GM23338 (cell line): ENCODE measurements around the gene FBXL2. TPM values are rescaled to one million over a fixed set of nuclear protein-coding genes. Genes with fewer than 3 reads are reported as not detected.

Experiments used
- ATAC-seq: fragments of 200-7000 bp; cut with Tn5 transposase; 3 replicates; pipeline ENCODE4 v1.9.1; 2020
- DNase-seq: peaks from one replicate; pipeline ENCODE4 v3.0.0-alpha.2; 2015; ENCODE audit warnings: low spot score
- H2AFZ ChIP-seq: fragments of 200-600 bp; sonication (generic); 2 replicates; pipeline ENCODE4 v1.8.0; 2016; ENCODE audit warnings: antibody characterized with exemption, mild to moderate bottlenecking, moderate library complexity
- H3F3A ChIP-seq: fragments of 200-600 bp; sonication (generic); replicated peaks from 2 replicates; pipeline ENCODE4 v1.8.0; 2017; ENCODE audit warnings: antibody characterized with exemption, mixed run types, low read depth
- H3K27ac ChIP-seq: fragments of 200-600 bp; sonication (generic); 2 replicates; pipeline ENCODE4 v1.6.1; 2016; ENCODE audit warnings: low read depth
- H3K27me3 ChIP-seq: fragments of 200-600 bp; sonication (generic); 2 replicates; pipeline ENCODE4 v1.8.0; 2016; ENCODE audit warnings: mild to moderate bottlenecking, mixed run types, moderate library complexity; ENCODE audit not compliant: insufficient read depth
- H3K36me3 ChIP-seq: fragments of 200-600 bp; sonication (generic); 2 replicates; pipeline ENCODE4 v1.8.0; 2016; ENCODE audit warnings: mild to moderate bottlenecking; ENCODE audit not compliant: insufficient read depth
- H3K4me1 ChIP-seq: fragments of 200-600 bp; sonication (generic); 2 replicates; pipeline ENCODE4 v1.8.0; 2016; ENCODE audit warnings: mild to moderate bottlenecking, moderate library complexity; ENCODE audit not compliant: insufficient read depth
- H3K4me2 ChIP-seq: fragments of 200-600 bp; sonication (generic); 2 replicates; pipeline ENCODE4 v1.7.1; 2017; ENCODE audit warnings: mixed run types
- H3K4me3 ChIP-seq: fragments of 200-600 bp; sonication (generic); 2 replicates; pipeline ENCODE4 v1.6.1; 2016; ENCODE audit warnings: mixed run types
- H3K79me2 ChIP-seq: fragments of 200-600 bp; sonication (generic); replicated peaks from 2 replicates; pipeline ENCODE4 v1.8.0; 2017; ENCODE audit warnings: mild to moderate bottlenecking; ENCODE audit not compliant: insufficient read depth
- H3K9me2 ChIP-seq: fragments of 200-600 bp; sonication (generic); 2 replicates; pipeline ENCODE4 v1.8.0; 2017; ENCODE audit not compliant: insufficient read depth
- H4K20me1 ChIP-seq: fragments of 200-600 bp; sonication (generic); replicated peaks from 2 replicates; pipeline ENCODE4 v1.8.0; 2017; ENCODE audit warnings: mild to moderate bottlenecking; ENCODE audit not compliant: insufficient read depth
- H3K27ac Mint-ChIP-seq: 2 replicates; pipeline ENCODE4 v1.8.0; 2020; ENCODE audit warnings: inconsistent platforms, mild to moderate bottlenecking, moderate library complexity, mixed read lengths
- H3K27me3 Mint-ChIP-seq: 3 replicates; pipeline ENCODE4 v1.8.0; 2022; ENCODE audit warnings: low read depth, mild to moderate bottlenecking, moderate library complexity, mixed read lengths, inconsistent platforms; ENCODE audit not compliant: insufficient read depth, poor library complexity
- H3K36me3 Mint-ChIP-seq: 3 replicates; pipeline ENCODE4 v1.8.0; 2021; ENCODE audit warnings: low read depth, mild to moderate bottlenecking, inconsistent platforms, moderate library complexity, mixed read lengths
- H3K4me1 Mint-ChIP-seq: 3 replicates; pipeline ENCODE4 v1.8.0; 2020; ENCODE audit warnings: mild to moderate bottlenecking, inconsistent platforms, mixed read lengths
- H3K4me3 Mint-ChIP-seq: 3 replicates; pipeline ENCODE4 v1.8.0; 2021; ENCODE audit warnings: moderate library complexity, mild to moderate bottlenecking, inconsistent platforms, mixed read lengths
- H3K9me3 Mint-ChIP-seq: 3 replicates; pipeline ENCODE4 v1.8.0; 2020; ENCODE audit warnings: moderate library complexity, mild to moderate bottlenecking, inconsistent platforms, mixed read lengths
- EZH2phosphoT487 ChIP-seq: fragments of 200-600 bp; sonication (generic); IDR thresholded peaks from one replicate; pipeline ENCODE4 v1.8.1; 2018; ENCODE audit warnings: antibody characterized with exemption; ENCODE audit not compliant: unreplicated experiment
- JUNB ChIP-seq: IDR thresholded peaks from one replicate; pipeline ENCODE4 v1.6.1; 2016; ENCODE audit warnings: antibody characterized with exemption; ENCODE audit not compliant: unreplicated experiment
- NANOG ChIP-seq: IDR thresholded peaks from 2 replicates; pipeline ENCODE4 v1.6.1; 2016; ENCODE audit warnings: antibody characterized with exemption, borderline replicate concordance
- POLR2AphosphoS5 ChIP-seq: IDR thresholded peaks from 2 replicates; pipeline ENCODE4 v1.6.1; 2016; ENCODE audit warnings: antibody characterized with exemption, low read depth
- ZNF114 ChIP-seq: fragments of 250-450 bp; sonication (Bioruptor Pico); IDR thresholded peaks from 2 replicates; pipeline ENCODE4 v1.5.0; 2020; ENCODE audit warnings: mild to moderate bottlenecking, moderate library complexity
- ZNF462 ChIP-seq: fragments of 250-450 bp; sonication (Bioruptor Pico); IDR thresholded peaks from 2 replicates; pipeline ENCODE4 v1.5.0; 2020; ENCODE audit warnings: mild to moderate bottlenecking, moderate library complexity
- polyA plus RNA-seq: library from polyadenylated mRNA; unstranded; fragments of >200 nt; fragmentation: Nextera tagmentation; extraction: Ambion mirVana; gene quantifications from 2 replicates; pipeline ENCODE4 v1.2.1, GENCODE V29; 2016
- total RNA-seq: library from RNA; depleted of rRNA; stranded (reverse); fragments of >200 nt; shearing (Covaris generic); gene quantifications from 2 replicates; pipeline ENCODE4 v1.2.3, GENCODE V29; 2014

The FBXL2 gene
- total and polyA plus RNA-seq, 2 experiments from 2014 or later = 2.8 to 5.7 TPM

DNA sequence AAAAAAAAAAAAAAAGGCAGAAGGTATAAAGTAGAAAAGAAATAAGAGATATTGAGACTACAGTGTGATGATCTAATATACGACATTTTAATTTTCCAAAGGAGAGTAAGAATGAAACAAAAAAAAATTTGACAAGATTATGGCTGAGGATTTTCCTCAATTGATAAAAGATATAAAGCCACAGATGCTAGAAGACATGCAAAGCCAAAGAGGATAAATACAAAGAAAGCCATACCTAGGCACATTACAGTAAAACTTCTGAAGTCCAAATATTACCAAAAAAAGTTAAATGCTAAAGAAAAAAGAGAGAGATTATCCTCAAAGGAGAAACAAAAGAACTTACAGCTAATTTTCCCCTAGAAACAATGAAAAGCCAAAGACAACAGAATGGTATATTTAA lies 38.3 kb upstream of the FBXL2 start:
- H3K9me3 Mint-ChIP-seq = no peaks in the 10 kb centered on the region
- H3K27me3 ChIP-seq = no peaks in the 10 kb centered on the region
- H3K27me3 Mint-ChIP-seq = no peaks in the 10 kb centered on the region
- H3K36me3 ChIP-seq = no peaks in the 10 kb centered on the region
- no peaks in the 10 kb centered on the region; the same call in 1 of the 2 replicates for H3K9me2 ChIP-seq
- H3K4me1 Mint-ChIP-seq = no peaks in the 10 kb centered on the region
- no peaks in the 10 kb centered on the region for H3F3A ChIP-seq
- no peaks in the 10 kb centered on the region for H3K4me1 ChIP-seq
- no peak overlapping the region for H2AFZ ChIP-seq
- H3K4me2 ChIP-seq = no peak overlapping the region
- no peak for DNase-seq
- no peaks in the 10 kb centered on the region for H3K79me2 ChIP-seq
- H3K27ac Mint-ChIP-seq = no peak overlapping the region
- H3K4me3 ChIP-seq = no peak overlapping the region
- H3K36me3 Mint-ChIP-seq = no peaks in the 10 kb centered on the region
- H3K27ac ChIP-seq = no peak overlapping the region
- ATAC-seq = no peak
- H3K4me3 Mint-ChIP-seq = no peak overlapping the region
- no peak for TF ChIP-seq NANOG
- no peak for TF ChIP-seq JUNB
- no peak for TF ChIP-seq ZNF114
- H4K20me1 ChIP-seq = no peaks in the 10 kb centered on the region

- Histone ChIP-seq H3K27me3 (no peaks in the 10 kb centered on the region), H3K4me3 (no peak overlapping the region), H3K4me1 (no peaks in the 10 kb centered on the region), H3F3A (no peaks in the 10 kb centered on the region), H3K36me3 (no peaks in the 10 kb centered on the region), H3K79me2 (no peaks in the 10 kb centered on the region), H4K20me1 (no peaks in the 10 kb centered on the region), H2AFZ (no peak overlapping the region), H3K27ac (no peak overlapping the region), H3K9me2 (no peaks in the 10 kb centered on the region; the same call in 1 of the 2 replicates), H3K4me2 (no peak overlapping the region)
- Mint-ChIP-seq H3K27me3 (no peaks in the 10 kb centered on the region), H3K4me1 (no peaks in the 10 kb centered on the region), H3K9me3 (no peaks in the 10 kb centered on the region), H3K27ac (no peak overlapping the region), H3K36me3 (no peaks in the 10 kb centered on the region), H3K4me3 (no peak overlapping the region)
- ATAC-seq = no peak
- TF ChIP-seq POLR2AphosphoS5 (no peak), NANOG (no peak), EZH2phosphoT487 (no peak), ZNF462 (CRISPR knock-in tag) (no peak), ZNF114 (no peak)
- DNase-seq = no peak
Measured at GRCh38 chr3:33240261-33240660, 37.0 kb upstream of the FBXL2 start.
